ENCODE measurements around the gene C16orf46.
"Not testable (repeated sequence)": the region's sequence is repeated elsewhere in the genome, so short reads cannot be mapped to it uniquely, and the experiment has no call there.

Gene C16orf46

DNA sequence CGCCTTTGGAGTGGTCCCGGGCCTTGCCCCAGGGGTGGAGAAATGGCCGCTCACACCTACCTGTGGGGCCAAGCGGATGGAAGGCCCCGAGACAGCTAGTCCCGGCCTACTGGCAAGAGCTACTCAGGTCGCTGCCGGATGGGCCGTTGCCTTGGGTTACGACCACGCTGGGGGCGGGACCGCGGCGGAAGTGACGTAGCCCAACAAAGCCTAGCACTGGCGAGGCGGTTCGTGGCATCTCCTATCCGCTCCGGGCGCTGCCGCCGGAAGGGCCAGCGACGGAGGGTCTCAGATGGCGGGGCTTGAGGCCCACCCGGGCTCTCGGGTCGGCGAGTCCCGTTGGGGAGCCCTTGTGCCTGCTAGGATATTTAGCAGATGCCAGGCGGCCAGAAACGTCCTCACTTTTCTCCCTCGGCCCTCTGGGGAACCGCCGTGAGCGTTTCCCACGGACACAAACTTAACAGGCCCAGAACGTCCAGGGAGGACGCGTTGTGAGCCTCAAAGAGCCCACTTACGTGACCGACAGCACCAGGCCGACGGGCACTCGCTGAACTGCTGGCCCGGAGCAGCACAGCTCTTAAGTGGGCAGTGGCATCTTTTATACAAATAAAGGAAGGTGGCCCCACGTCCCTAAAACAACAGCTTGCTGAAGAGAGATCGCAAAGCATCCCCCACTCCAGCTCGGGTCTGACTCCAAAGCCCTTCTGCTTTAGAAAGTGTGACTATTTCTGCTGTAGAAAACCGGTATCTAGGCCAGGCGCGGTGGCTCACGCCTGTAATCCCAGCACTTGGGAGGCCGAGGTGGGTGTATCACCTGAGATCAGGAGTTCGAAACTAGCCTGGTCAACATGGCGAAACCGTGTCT is at the start of gene C16orf46:
TSS of gene C16orf46 (minus strand) at position 163 of the 865 bp plus-strand sequence. CDS start 13,283 bp downstream, outside the sequence.
- DNase-seq (ENCODE audit: low spot score), result peak; percentile 97

DNA sequence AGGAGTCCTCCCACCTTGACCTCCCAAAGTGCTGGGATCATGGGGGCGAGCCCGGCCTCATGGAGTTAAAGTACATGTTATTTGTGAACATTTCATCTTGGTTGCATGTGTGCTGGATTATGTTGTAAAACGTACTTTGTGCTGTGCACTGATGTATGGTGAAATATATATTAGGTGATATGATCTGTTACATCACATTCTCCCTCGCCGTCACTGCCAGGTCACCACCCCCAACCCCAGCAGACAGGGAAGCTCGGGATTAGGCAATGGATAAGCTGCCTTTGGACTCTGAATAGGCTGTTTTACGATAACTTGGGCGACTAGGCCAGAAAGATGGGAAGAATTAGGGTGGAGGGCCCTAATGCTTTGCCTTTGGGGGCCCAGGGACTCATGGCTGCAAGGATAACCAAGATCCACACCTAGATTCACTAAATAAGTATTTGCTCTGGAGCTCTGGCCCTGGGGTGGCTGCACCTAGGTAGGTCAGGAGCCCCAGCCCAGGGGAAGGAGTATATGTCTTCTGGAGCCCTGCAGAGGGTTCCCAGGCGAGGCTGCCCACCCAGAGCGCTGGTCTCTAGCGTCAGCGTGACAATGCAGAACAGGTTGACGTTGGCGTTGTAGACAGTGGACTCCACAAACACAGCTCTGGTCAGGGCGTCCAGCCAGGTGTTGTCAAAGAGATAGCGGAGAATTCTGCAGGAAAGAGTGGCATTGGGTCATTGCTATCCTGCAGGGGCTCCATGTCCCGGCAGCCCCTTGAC is 46.2 kb upstream of the C16orf46 start:
- no peak for DNase-seq (ENCODE audit: low spot score)

DNA sequence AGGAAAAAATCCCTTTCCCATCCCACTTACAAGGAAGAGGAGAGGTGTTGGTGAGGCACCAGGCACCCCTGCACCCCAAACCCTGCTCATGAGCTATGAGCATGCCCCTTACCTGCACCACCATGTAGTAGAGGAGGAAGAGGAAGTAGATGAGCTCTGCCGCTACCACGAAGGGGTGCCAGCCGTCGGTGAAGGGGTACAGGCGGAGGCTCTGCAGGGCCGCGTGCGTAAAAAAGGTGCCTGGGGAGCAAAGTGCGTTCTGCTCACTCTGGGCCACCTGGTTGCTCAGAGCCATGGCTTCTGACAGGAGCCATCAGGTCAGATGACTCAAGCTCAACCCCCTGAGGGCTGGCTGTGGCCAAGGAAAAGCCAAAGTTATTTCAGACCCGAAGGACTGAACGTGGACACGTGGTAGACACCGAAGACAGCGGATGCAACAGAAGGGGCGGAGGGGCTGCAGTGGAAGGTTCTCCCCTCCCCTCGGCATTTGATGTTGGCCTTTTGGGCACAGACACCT is 44.5 kb upstream of the C16orf46 start:
- no peak for DNase-seq (ENCODE audit: low spot score)

DNA sequence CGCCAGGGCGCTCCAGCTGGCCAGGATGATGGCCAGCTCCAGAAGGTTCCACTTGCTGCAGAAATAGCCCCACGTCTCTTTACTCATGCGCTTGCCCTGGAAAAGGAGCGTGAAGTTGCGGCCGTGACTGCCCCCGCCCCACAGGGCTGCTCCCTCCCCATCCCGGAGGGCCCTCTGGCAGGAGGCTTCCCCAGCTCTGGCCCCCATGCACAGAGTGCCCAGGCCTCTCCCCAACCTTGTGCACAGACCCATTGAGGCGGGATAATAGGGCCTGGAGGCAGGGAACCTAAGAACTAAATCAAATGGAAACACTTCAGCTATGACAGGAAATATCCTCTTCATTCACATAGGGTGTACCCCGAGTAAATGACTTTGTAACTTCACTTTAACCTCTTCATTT is 40.4 kb upstream of the C16orf46 start:
- DNase-seq (ENCODE audit: low spot score), result no peak

- DNase-seq (ENCODE audit: low spot score), result no peak
These were observed 39.2 kb upstream of the C16orf46 start for GRCh38 chr16:81116285-81116684.

DNA sequence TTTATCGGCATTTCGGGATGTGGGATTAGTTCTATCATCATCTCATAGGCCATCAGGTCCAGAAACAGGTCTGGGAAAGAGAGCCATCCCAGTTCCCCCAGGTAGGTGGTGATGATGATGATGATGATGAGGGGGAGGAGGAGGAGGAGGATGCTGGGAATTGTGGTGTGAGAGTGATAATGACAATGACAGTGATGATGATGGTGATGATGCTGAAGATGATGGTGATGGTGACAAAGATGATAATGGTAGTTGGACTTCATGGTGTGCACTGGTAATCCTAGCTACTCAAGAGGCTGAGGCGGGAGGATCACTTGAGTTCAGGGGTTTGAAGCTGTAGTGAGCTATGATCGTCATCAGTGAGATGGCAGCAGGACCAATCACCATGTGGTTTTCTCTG is 35.4 kb upstream of the C16orf46 start:
- no peak for DNase-seq (ENCODE audit: low spot score)

- DNase-seq (ENCODE audit: low spot score), result not testable (repeated sequence)
These were observed 32.2 kb upstream of the C16orf46 start for GRCh38 chr16:81109274-81109673.

GRCh38 chr16:81107511-81107910 is 30.5 kb upstream of the C16orf46 start:
- no peak for DNase-seq (ENCODE audit: low spot score)

GRCh38 chr16:81106826-81107503 is 29.9 kb upstream of the C16orf46 start:
- DNase-seq (ENCODE audit: low spot score), result no peak

DNA sequence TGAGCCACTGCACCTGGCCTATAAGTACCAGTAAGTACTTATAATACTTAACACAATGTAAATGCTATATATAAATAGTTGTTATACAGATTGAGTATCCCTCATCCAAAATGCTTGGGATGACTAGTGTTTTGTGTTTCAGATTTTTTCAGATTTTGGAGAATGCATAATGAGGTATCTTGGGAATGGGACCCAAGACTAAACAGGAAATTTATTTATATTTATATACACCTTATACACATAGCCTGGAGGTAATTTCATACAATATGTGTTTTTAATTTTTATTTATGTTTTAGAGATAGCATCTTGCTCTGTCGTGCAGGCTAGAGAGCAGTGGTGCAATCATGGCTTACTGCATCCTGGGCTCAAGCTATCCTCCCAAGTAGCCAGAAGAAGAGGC is 28.9 kb upstream of the C16orf46 start:
- no peak for DNase-seq (ENCODE audit: low spot score)

DNA sequence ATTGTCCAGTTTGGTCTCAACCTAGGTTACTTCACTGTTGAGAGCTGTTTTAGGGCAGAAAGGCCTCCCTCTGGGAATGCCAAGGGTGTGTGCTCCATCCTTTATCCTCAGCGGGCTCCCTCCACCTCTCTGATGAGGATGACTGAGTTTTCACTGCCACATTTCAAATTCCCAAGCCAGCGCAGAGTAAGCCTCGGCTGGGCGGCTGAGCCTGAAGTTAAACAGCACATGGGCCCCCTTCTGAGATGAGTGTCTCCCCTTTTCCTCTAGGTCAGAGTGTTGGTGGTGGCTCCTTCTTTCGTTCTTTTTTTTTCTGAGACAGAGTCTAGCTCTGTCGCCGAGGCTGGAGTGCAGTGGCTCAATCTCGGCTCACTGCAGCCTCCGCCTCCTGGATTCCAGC is 24.7 kb upstream of the C16orf46 start:
- no peak for DNase-seq (ENCODE audit: low spot score)

- DNase-seq (ENCODE audit: low spot score), result no peak
These were observed 22.9 kb upstream of the C16orf46 start for GRCh38 chr16:81099958-81100357.

- DNase-seq (ENCODE audit: low spot score), result no peak
These were observed 20.2 kb upstream of the C16orf46 start for GRCh38 chr16:81097230-81097629.

DNA sequence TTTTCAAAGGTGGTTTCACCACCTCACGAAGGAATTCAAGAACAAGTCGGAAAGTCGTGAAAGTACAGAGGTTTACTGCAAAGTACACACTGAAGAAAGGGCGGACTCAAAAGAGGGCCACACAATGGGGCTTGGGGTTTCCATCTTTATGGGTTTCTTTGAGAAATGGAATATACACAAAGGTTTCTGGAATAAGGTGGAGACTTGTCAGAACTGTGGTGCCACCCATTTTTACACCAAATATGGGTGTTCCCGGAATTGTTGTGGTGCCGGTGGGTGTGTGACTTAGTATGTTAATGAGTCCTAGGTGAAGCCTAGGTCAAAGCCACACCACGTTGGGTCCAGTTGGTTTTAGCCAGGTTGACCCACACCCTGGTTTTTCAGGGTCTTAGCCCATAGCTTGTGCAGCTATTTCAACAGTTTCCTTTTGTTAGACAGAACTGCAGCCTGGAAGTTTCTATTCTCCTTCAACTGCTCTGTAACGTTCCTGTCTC is 19.7 kb upstream of the C16orf46 start:
- DNase-seq (ENCODE audit: low spot score), result no peak

GRCh38 chr16:81095953-81096714 is 19.1 kb upstream of the C16orf46 start, which contains the start of gene GCSH:
Gene GCSH, minus strand, starts transcription at chr16:81096395. Its CDS starts 117 bp downstream, at chr16:81096278.
- DNase-seq (ENCODE audit: low spot score), result peak; percentile 99

GRCh38 chr16:81095653-81095952 is 18.6 kb upstream of the C16orf46 start:
- no peak for DNase-seq (ENCODE audit: low spot score)

DNA sequence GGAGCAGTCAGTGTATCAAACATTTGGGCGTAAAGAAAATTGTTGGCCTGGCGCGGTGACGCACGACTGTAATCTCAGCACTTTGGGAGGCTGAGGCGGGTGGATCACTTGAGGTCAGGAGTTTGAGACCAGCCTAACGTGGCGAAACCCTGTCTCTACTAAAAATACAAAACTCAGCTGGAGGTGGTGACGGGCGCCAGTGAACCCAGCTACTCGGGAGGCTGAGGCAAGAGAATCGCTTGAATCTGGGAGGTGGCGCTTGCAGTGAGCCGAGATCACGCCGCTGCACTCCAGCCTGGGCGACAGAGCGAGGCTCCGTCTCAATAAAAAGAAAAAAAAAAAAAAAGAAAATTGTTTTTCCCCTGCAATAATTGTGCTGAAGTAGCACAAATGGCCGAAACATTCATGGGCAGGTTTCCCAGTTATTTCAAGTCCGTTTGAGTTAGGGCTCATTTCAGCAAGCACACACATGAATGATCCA is 17.8 kb upstream of the C16orf46 start:
- peak; percentile 23 for DNase-seq (ENCODE audit: low spot score)

DNA sequence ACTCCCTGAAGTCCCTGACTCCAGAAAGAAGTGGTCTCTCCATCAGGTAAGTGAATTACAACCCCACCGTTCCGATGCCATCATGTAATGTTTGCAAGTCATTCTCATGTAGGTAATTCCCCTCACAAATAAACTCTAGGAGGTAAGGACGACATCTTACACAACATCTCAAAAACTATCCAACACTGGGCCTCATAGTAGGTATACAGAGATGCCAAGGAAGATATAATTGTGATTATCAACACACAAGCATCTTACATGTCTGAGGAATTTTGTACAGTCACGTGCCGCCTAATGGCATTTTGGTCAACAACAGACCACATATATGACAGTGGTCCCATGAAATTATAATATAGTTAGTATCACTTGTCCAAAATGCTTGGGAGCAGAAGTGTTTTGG is 11.8 kb upstream of the C16orf46 start:
- DNase-seq (ENCODE audit: low spot score), result no peak

GRCh38 chr16:81081014-81081413 is 4.0 kb upstream of the C16orf46 start:
- no peak for DNase-seq (ENCODE audit: low spot score)

- no peak for DNase-seq (ENCODE audit: low spot score)
These were observed 3.2 kb upstream of the C16orf46 start for GRCh38 chr16:81080233-81080632.

DNA sequence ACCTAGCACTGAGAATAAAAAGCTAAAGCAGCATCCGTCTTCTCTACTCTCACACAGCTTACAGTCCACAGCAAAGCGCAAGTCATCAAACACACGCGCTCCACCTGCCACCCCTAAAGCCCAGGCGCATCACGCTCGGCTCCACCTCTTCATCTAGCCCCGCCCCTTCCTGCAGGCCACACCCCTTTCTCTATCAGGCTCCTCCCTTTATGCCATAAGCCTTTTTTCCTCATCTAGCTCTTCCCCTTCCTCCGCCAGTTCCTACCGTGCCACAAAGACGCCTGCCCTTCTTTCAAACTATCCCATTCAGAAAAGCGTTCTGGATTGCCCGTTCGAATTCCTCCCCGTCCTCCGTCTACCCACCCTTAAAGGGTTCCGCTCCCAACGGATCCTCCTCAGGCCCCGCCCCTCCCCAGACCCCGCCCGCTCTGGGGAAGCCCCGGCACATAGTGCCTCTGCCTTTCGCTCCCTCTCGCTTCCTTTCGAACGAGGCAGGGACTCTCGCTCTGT is 417 bp downstream of the C16orf46 start:
- DNase-seq (ENCODE audit: low spot score), result peak; percentile 91
